22Rv1 (cell line): ENCODE results near the gene ZNF385B.

ENCODE experiments used
- CTCF ChIP-seq: fragments of 450-650 bp; IDR thresholded peaks from 2 replicates; pipeline ENCODE4 v1.5.1; 2017; ENCODE audit warnings: mild to moderate bottlenecking
- ZFX ChIP-seq: fragments of 450-650 bp; IDR thresholded peaks from 2 replicates; pipeline ENCODE4 v1.6.1; 2017; ENCODE audit warnings: antibody characterized with exemption, borderline replicate concordance

GRCh38 chr2:179654806-179655205, 206.6 kb downstream of the ZNF385B start:
- TF ChIP-seq CTCF (no peak), ZFX (no peak)
